ENCODE results near the gene SCARB1.

- TF ChIP-seq PATZ1 (CRISPR knock-in tag; IDR thresholded peaks at IDR 0.05; ENCODE audit: borderline replicate concordance) = no peak
- no peak for TF ChIP-seq RARB (CRISPR knock-in tag; IDR thresholded peaks at IDR 0.05)
- TF ChIP-seq TSHZ2 (CRISPR knock-in tag; IDR thresholded peaks at IDR 0.05) = no peak
- no peak for TF ChIP-seq POU6F1 (CRISPR knock-in tag; IDR thresholded peaks at IDR 0.05; ENCODE audit: borderline replicate concordance, low read depth)
- no peak for TF ChIP-seq TCF4 (CRISPR knock-in tag; IDR thresholded peaks at IDR 0.05; ENCODE audit: borderline replicate concordance)
- no peak for TF ChIP-seq ZNF8 (CRISPR knock-in tag; IDR thresholded peaks at IDR 0.05)
- no peak for TF ChIP-seq OSR1 (CRISPR knock-in tag; IDR thresholded peaks at IDR 0.05)
- no peak for TF ChIP-seq PPARA (CRISPR knock-in tag; IDR thresholded peaks at IDR 0.05; ENCODE audit: borderline replicate concordance)
- TF ChIP-seq ZC3H10 (CRISPR knock-in tag; IDR thresholded peaks at IDR 0.05) = no peak
Observed at GRCh38 chr12:124821252-124822200, 42.1 kb downstream of the SCARB1 start.
